Measurements from ENCODE around the gene WDR5.

WDR5 gene

DNA sequence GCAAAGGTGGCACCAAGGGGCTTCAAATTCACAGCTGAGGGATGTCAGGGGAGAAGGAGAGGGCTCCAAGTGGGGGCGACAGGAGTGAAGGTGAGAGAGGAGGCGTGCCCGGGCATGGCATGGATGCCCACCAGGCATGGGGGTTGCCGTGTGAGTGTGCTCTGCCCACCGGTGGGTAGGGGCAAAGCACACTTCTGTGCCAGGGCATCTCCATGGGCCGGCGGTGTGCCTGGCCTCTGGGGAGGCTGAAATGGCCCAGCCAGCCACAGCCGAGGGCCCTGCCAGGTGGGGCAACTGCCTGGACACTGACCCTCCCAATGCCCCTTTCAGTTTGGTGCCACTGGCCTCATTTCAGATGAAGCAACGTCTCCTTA, 42.5 kb downstream of the WDR5 start:
- no peaks in the 10 kb centered on the region for H3K36me3 ChIP-seq (ENCODE audit: control insufficient read depth, insufficient read depth, low read length)

DNA sequence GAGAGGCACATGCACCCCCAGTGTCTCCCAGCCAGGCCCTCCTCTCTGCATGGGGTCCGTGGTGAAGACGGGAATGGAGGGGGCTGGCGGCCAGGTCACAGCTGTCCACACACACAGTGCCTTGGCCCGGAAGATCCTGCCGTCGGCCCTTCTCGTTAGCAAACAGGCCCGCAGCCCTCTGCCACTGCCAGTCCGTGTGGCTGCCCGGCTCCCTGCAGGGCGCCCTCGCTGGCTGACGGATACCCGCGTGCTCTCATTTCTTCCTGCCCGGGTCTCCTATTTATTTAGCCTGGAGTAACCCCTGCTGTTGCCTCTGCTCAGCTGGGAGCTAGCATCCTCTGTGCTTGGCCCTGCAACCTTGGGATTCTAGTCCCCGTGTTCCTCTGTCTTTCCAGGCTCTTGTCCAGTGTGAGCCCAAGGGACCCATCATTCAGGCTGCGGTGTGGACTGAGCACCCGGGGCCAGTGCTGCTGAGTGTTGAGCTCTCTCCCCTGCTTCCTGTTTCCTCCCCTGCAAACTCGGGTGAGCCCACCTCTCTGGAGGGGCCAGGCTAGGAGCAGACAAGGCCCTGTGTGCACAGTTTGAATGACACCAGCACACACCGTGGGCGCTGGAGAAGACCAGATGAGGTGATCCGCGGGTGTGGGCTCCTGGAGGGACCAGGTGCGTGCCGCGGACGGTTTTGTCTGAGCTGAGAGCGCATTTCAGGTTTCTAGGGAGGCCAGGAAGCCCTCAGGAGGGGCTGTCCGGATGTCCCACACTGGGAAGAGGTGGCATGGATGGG, 43.1 kb downstream of the WDR5 start:
- no peak overlapping the region for H2AK5ac ChIP-seq (ENCODE audit: low read length)
- H3K4me1 ChIP-seq (ENCODE audit: control insufficient read depth, low read depth, low read length), result no peaks in the 10 kb centered on the region
- no peak overlapping the region for H2BK120ac ChIP-seq (ENCODE audit: low read depth, low read length)
- H3K9ac ChIP-seq (ENCODE audit: low read length), result no peak overlapping the region
- H4K5ac ChIP-seq (ENCODE audit: low read length), result no peak overlapping the region
- no peak overlapping the region for H3K23ac ChIP-seq (ENCODE audit: low read length)
- no peak overlapping the region for H3K4me2 ChIP-seq (ENCODE audit: low read length)
- no peaks in the 10 kb centered on the region for H3K79me1 ChIP-seq (ENCODE audit: low read length)
- no peak overlapping the region for H4K8ac ChIP-seq (ENCODE audit: low read depth, low read length)
- H3K27me3 ChIP-seq (ENCODE audit: insufficient read depth, low read length, poor library complexity), result no peaks in the 10 kb centered on the region
- WGBS (ENCODE audit: extremely low coverage, insufficient coverage, low lambda C conversion rate), result no CpG with 5 or more reads among the region's 30 CpGs
- H3K4me3 ChIP-seq (ENCODE audit: low read length), result no peak overlapping the region
- H3K4ac ChIP-seq (ENCODE audit: low read depth, low read length), result no peak overlapping the region
- no peak overlapping the region for H2BK5ac ChIP-seq (ENCODE audit: low read length)
- no peak overlapping the region for H3K18ac ChIP-seq (ENCODE audit: low read length)
- H3K56ac ChIP-seq (ENCODE audit: low read length), result no peak overlapping the region
- no peaks in the 10 kb centered on the region for H3K36me3 ChIP-seq (ENCODE audit: control insufficient read depth, insufficient read depth, low read length)
- no peak overlapping the region for H3K27ac ChIP-seq (ENCODE audit: low read depth, low read length)
- no peak for DNase-seq
- H3K79me2 ChIP-seq (ENCODE audit: control insufficient read depth, insufficient read depth, low read length), result no peaks in the 10 kb centered on the region
- H2BK15ac ChIP-seq (replicated peaks; ENCODE audit: low read depth), result no peak overlapping the region

More for the DNA sequence above, 42.5 kb downstream of the WDR5 start:
- Histone ChIP-seq H3K27ac (ENCODE audit: low read depth, low read length) (no peak overlapping the region), H3K4me3 (ENCODE audit: low read length) (no peak overlapping the region), H3K4me1 (ENCODE audit: control insufficient read depth, low read depth, low read length) (no peaks in the 10 kb centered on the region), H3K9ac (ENCODE audit: low read length) (no peak overlapping the region), H2BK15ac (replicated peaks; ENCODE audit: low read depth) (no peak overlapping the region), H3K79me1 (ENCODE audit: low read length) (no peaks in the 10 kb centered on the region), H2BK120ac (ENCODE audit: low read depth, low read length) (no peak overlapping the region), H4K8ac (ENCODE audit: low read depth, low read length) (no peak overlapping the region), H3K18ac (ENCODE audit: low read length) (no peak overlapping the region), H3K27me3 (ENCODE audit: insufficient read depth, low read length, poor library complexity) (no peaks in the 10 kb centered on the region), H3K4ac (ENCODE audit: low read depth, low read length) (no peak overlapping the region), H3K56ac (ENCODE audit: low read length) (no peak overlapping the region), H3K79me2 (ENCODE audit: control insufficient read depth, insufficient read depth, low read length) (no peaks in the 10 kb centered on the region), H3K23ac (ENCODE audit: low read length) (no peak overlapping the region), H2BK5ac (ENCODE audit: low read length) (no peak overlapping the region), H4K5ac (ENCODE audit: low read length) (no peak overlapping the region), H3K4me2 (ENCODE audit: low read length) (no peak overlapping the region), H2AK5ac (ENCODE audit: low read length) (no peak overlapping the region)
- no CpG with 5 or more reads among the region's 9 CpGs for WGBS (ENCODE audit: extremely low coverage, insufficient coverage, low lambda C conversion rate)
- DNase-seq, result no peak

DNA sequence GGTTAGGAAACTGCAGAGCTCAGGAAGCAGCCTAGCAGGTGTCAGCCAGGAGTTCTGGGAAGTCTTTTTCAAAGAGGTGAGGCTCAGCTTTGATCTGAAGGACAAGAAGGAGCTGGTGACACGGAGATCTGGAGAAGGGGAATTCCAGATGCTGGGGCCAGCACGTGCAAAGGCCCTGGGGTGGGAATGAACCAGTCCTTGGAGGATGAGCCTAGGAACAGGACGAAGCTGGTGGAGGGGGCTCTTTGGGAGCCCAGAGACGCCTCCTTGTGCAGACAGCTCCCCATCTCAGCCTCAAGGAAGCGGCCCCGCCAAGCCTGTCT, 43.7 kb downstream of the WDR5 start:
- no peak overlapping the region for H3K27ac ChIP-seq (ENCODE audit: low read depth, low read length)
- no CpG with 5 or more reads among the region's 6 CpGs for WGBS (ENCODE audit: extremely low coverage, insufficient coverage, low lambda C conversion rate)
- no peaks in the 10 kb centered on the region for H3K79me1 ChIP-seq (ENCODE audit: low read length)
- H3K9ac ChIP-seq (ENCODE audit: low read length), result no peak overlapping the region
- no peak overlapping the region for H3K18ac ChIP-seq (ENCODE audit: low read length)
- no peak overlapping the region for H2AK5ac ChIP-seq (ENCODE audit: low read length)
- H3K4ac ChIP-seq (ENCODE audit: low read depth, low read length), result no peak overlapping the region
- H3K56ac ChIP-seq (ENCODE audit: low read length), result no peak overlapping the region
- H3K4me3 ChIP-seq (ENCODE audit: low read length), result no peak overlapping the region
- DNase-seq, result no peak
- no peaks in the 10 kb centered on the region for H3K27me3 ChIP-seq (ENCODE audit: insufficient read depth, low read length, poor library complexity)
- no peak overlapping the region for H2BK15ac ChIP-seq (replicated peaks; ENCODE audit: low read depth)
- no peak overlapping the region for H3K23ac ChIP-seq (ENCODE audit: low read length)
- H3K36me3 ChIP-seq (ENCODE audit: control insufficient read depth, insufficient read depth, low read length), result no peaks in the 10 kb centered on the region
- H2BK120ac ChIP-seq (ENCODE audit: low read depth, low read length), result no peak overlapping the region
- no peak overlapping the region for H4K5ac ChIP-seq (ENCODE audit: low read length)
- no peaks in the 10 kb centered on the region for H3K4me1 ChIP-seq (ENCODE audit: control insufficient read depth, low read depth, low read length)
- no peak overlapping the region for H4K8ac ChIP-seq (ENCODE audit: low read depth, low read length)
- no peak overlapping the region for H3K4me2 ChIP-seq (ENCODE audit: low read length)
- no peak overlapping the region for H2BK5ac ChIP-seq (ENCODE audit: low read length)
- H3K79me2 ChIP-seq (ENCODE audit: control insufficient read depth, insufficient read depth, low read length), result no peaks in the 10 kb centered on the region

- no peak for DNase-seq
- H3K36me3 ChIP-seq (ENCODE audit: control insufficient read depth, insufficient read depth, low read length), result no peaks in the 10 kb centered on the region
- H3K4me1 ChIP-seq (ENCODE audit: control insufficient read depth, low read depth, low read length), result no peaks in the 10 kb centered on the region
- H3K27ac ChIP-seq (ENCODE audit: low read depth, low read length), result no peak overlapping the region
- no peak overlapping the region for H3K4me3 ChIP-seq (ENCODE audit: low read length)
- H3K79me2 ChIP-seq (ENCODE audit: control insufficient read depth, insufficient read depth, low read length), result no peaks in the 10 kb centered on the region
- H3K23ac ChIP-seq (ENCODE audit: low read length), result no peak overlapping the region
- no peak overlapping the region for H3K4ac ChIP-seq (ENCODE audit: low read depth, low read length)
- H4K5ac ChIP-seq (ENCODE audit: low read length), result no peak overlapping the region
- H3K27me3 ChIP-seq (ENCODE audit: insufficient read depth, low read length, poor library complexity), result no peaks in the 10 kb centered on the region
- H3K79me1 ChIP-seq (ENCODE audit: low read length), result no peaks in the 10 kb centered on the region
- WGBS (ENCODE audit: extremely low coverage, insufficient coverage, low lambda C conversion rate), result no CpG with 5 or more reads among the region's 29 CpGs
- no peak overlapping the region for H2BK5ac ChIP-seq (ENCODE audit: low read length)
- no peak overlapping the region for H2AK5ac ChIP-seq (ENCODE audit: low read length)
- no peak overlapping the region for H3K9ac ChIP-seq (ENCODE audit: low read length)
- no peak overlapping the region for H2BK15ac ChIP-seq (replicated peaks; ENCODE audit: low read depth)
- H3K18ac ChIP-seq (ENCODE audit: low read length), result no peak overlapping the region
- no peak overlapping the region for H2BK120ac ChIP-seq (ENCODE audit: low read depth, low read length)
- H3K56ac ChIP-seq (ENCODE audit: low read length), result no peak overlapping the region
- H4K8ac ChIP-seq (ENCODE audit: low read depth, low read length), result no peak overlapping the region
- H3K4me2 ChIP-seq (ENCODE audit: low read length), result no peak overlapping the region
Measured at GRCh38 chr9:134179918-134180785, 44.3 kb downstream of the WDR5 start.

GRCh38 chr9:134180786-134181647, 45.1 kb downstream of the WDR5 start:
- Histone ChIP-seq H3K4me1 (ENCODE audit: control insufficient read depth, low read depth, low read length) (no peaks in the 10 kb centered on the region), H3K23ac (ENCODE audit: low read length) (no peak overlapping the region), H3K36me3 (ENCODE audit: control insufficient read depth, insufficient read depth, low read length) (no peaks in the 10 kb centered on the region), H2BK15ac (replicated peaks; ENCODE audit: low read depth) (no peak overlapping the region), H4K5ac (ENCODE audit: low read length) (no peak overlapping the region), H3K9ac (ENCODE audit: low read length) (no peak overlapping the region), H3K56ac (ENCODE audit: low read length) (no peak overlapping the region), H3K27ac (ENCODE audit: low read depth, low read length) (no peak overlapping the region), H2BK5ac (ENCODE audit: low read length) (no peak overlapping the region), H3K4ac (ENCODE audit: low read depth, low read length) (no peak overlapping the region), H3K79me1 (ENCODE audit: low read length) (no peaks in the 10 kb centered on the region), H3K4me3 (ENCODE audit: low read length) (no peak overlapping the region), H3K79me2 (ENCODE audit: control insufficient read depth, insufficient read depth, low read length) (no peaks in the 10 kb centered on the region), H2BK120ac (ENCODE audit: low read depth, low read length) (no peak overlapping the region), H3K18ac (ENCODE audit: low read length) (no peak overlapping the region), H4K8ac (ENCODE audit: low read depth, low read length) (no peak overlapping the region), H3K4me2 (ENCODE audit: low read length) (no peak overlapping the region), H3K27me3 (ENCODE audit: insufficient read depth, low read length, poor library complexity) (no peaks in the 10 kb centered on the region), H2AK5ac (ENCODE audit: low read length) (no peak overlapping the region)
- no CpG with 5 or more reads among the region's 20 CpGs for WGBS (ENCODE audit: extremely low coverage, insufficient coverage, low lambda C conversion rate)
- no peak for DNase-seq
